ENCODE results near the gene CCND1.

The CCND1 gene

DNA sequence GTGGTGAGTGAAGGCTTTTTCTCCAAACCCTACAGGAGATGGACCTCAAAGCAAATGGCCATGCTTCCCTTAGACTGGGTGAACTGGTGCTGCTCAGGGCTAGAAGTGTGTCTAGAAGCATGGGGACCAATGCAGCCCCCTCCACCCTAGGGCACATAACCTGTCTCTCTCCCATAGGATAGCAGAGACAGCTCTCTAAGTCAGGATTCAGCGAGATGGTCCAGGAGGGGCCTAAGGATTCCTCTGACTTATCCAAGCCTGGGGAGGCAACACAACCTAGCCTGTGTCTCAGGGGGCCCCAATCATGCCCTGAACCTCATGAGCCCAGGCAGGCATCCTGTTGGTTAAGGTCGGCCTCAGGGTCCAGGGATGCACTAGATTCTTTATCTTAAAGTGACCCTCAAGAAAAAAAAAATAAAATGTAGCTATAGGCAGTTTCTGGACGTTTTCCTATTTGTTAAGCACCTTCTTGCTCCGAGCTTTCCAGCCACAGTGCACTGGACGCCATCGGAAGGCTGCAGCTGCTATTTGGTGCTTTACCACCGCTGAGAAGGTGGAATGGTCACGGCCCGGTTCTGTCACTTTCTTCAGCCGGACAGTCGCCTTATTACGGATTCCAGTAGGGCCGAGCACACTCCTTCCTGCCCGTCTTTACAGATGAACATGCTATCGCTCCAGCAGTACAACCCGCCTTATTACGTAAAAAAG, 5.0 kb upstream of the CCND1 start:
- Histone ChIP-seq H3K4me1 (ENCODE audit: insufficient read depth, low read length) (peaks cover 14% of the 10 kb centered on the region; the same call in 1 of the 2 replicates), H3K9me3 (ENCODE audit: insufficient read depth, low read depth, low read length) (no peaks in the 10 kb centered on the region), H3K27ac (ENCODE audit: low read depth, low read length) (no peak overlapping the region), H3K36me3 (ENCODE audit: insufficient read depth, low read length) (no peaks in the 10 kb centered on the region), H3K27me3 (ENCODE audit: insufficient read depth, low read length) (peaks cover 40% of the 10 kb centered on the region), H3K4me3 (ENCODE audit: low read length) (peak overlapping the region; percentile 80), H3K9ac (ENCODE audit: low read depth, low read length) (no peak overlapping the region)
- 16% methylated on average over 17 of the region's 17 CpGs for WGBS

DNA sequence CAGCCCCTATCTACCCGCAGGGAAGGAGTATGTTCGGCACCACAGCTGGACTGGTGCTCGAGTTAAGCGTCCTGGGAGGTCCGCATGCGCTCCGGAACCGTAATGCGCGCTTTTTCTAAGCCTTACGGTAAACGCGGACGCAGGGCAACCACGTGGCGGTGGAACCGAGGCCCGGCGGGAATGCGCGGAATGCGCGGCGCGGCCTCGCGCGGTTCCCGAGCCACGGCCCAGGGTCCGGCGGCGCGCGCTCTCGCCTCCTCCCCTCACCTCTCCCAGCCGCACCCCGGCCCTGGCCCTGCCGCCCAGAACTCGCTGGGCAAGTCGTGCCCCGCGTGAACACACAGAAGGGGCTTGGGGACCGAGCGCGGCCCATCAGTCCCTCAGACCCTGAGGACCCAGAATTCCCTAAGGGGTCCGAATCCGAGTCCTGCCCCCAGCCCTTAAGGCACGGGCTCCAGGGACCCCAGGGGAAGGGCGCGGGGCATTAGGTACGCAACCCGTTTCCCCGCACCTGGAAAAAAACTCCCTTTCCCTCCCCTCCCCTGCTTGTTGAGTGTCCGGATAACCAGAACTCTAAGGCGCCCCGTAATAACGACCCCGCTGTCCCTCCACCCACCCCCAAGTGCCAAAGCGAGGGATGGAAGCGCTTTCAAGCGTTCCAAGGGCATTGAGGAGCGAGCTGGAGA, 4.3 kb upstream of the CCND1 start:
- peak overlapping the region; percentile 86 for H3K9ac ChIP-seq (ENCODE audit: low read depth, low read length)
- peaks cover 14% of the 10 kb centered on the region; the same call in 1 of the 2 replicates for H3K4me1 ChIP-seq (ENCODE audit: insufficient read depth, low read length)
- H3K27ac ChIP-seq (ENCODE audit: low read depth, low read length), result no peak overlapping the region
- H3K4me3 ChIP-seq (ENCODE audit: low read length), result peak overlapping the region; percentile 80
- peaks cover 40% of the 10 kb centered on the region for H3K27me3 ChIP-seq (ENCODE audit: insufficient read depth, low read length)
- no peaks in the 10 kb centered on the region for H3K9me3 ChIP-seq (ENCODE audit: insufficient read depth, low read depth, low read length)
- H3K36me3 ChIP-seq (ENCODE audit: insufficient read depth, low read length), result no peaks in the 10 kb centered on the region
- WGBS, result under 1% methylated on average over 63 of the region's 63 CpGs

- Histone ChIP-seq H3K27me3 (ENCODE audit: insufficient read depth, low read length) (peaks cover 40% of the 10 kb centered on the region), H3K9me3 (ENCODE audit: insufficient read depth, low read depth, low read length) (no peaks in the 10 kb centered on the region), H3K4me1 (ENCODE audit: insufficient read depth, low read length) (peaks cover 14% of the 10 kb centered on the region; the same call in 1 of the 2 replicates), H3K27ac (ENCODE audit: low read depth, low read length) (peak overlapping the region; percentile 97), H3K4me3 (ENCODE audit: low read length) (peak overlapping the region; percentile 80), H3K9ac (ENCODE audit: low read depth, low read length) (peak overlapping the region; percentile 86), H3K36me3 (ENCODE audit: insufficient read depth, low read length) (no peaks in the 10 kb centered on the region)
- 2% methylated on average over 66 of the region's 67 CpGs for WGBS
Measured at GRCh38 chr11:69637198-69637940, 3.6 kb upstream of the CCND1 start.

- Histone ChIP-seq H3K4me1 (ENCODE audit: insufficient read depth, low read length) (peaks cover 14% of the 10 kb centered on the region; the same call in 1 of the 2 replicates), H3K9me3 (ENCODE audit: insufficient read depth, low read depth, low read length) (no peaks in the 10 kb centered on the region), H3K4me3 (ENCODE audit: low read length) (peak overlapping the region; percentile 80), H3K36me3 (ENCODE audit: insufficient read depth, low read length) (no peaks in the 10 kb centered on the region), H3K9ac (ENCODE audit: low read depth, low read length) (peak overlapping the region; percentile 86), H3K27ac (ENCODE audit: low read depth, low read length) (peak overlapping the region; percentile 97), H3K27me3 (ENCODE audit: insufficient read depth, low read length) (peaks cover 40% of the 10 kb centered on the region)
- WGBS, result under 1% methylated on average over 77 of the region's 78 CpGs
Measured at GRCh38 chr11:69637941-69638871, 2.8 kb upstream of the CCND1 start.

DNA sequence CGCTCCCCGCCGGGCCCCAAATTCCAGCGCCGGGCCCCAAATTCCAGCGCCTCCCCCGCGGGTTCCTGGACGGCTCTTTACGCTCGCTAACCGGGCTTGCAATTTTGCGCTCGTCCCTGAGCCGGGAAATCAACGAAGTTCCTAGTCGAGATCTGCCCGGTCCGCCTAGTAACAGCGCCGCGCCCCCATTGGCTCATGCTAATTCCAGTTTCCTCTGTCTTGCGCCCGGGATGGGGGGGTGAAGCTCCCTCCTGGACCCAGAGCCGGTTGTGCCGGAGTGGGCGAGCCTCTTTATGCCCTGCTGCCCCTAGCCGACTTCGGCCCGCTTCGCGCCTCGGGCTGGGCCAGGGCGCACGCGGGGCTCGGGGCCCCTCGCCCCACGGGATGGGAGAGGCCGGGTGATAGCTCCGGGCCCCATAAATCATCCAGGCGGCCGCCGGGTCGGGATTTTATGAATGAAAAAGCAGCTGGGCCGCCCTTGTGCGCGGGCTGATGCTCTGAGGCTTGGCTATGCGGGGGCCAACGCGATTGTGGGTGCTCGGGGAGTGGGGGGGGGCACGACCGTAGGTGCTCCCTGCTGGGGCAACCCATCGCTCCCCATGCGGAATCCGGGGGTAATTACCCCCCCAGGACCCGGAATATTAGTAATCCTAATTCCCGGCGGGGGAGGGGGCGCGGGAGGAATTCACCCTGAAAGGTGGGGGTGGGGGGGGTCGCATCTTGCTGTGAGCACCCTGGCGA, 1.8 kb upstream of the CCND1 start:
- peaks cover 7% of the 10 kb centered on the region for H3K36me3 ChIP-seq (ENCODE audit: insufficient read depth, low read length)
- peaks cover 16% of the 10 kb centered on the region; the same call in 1 of the 2 replicates for H3K4me1 ChIP-seq (ENCODE audit: insufficient read depth, low read length)
- peak overlapping the region; percentile 97 for H3K27ac ChIP-seq (ENCODE audit: low read depth, low read length)
- peak overlapping the region; percentile 80 for H3K4me3 ChIP-seq (ENCODE audit: low read length)
- H3K9me3 ChIP-seq (ENCODE audit: insufficient read depth, low read depth, low read length), result no peaks in the 10 kb centered on the region
- peaks cover 40% of the 10 kb centered on the region for H3K27me3 ChIP-seq (ENCODE audit: insufficient read depth, low read length)
- WGBS, result under 1% methylated on average over 57 of the region's 64 CpGs
- peak overlapping the region; percentile 86 for H3K9ac ChIP-seq (ENCODE audit: low read depth, low read length)

DNA sequence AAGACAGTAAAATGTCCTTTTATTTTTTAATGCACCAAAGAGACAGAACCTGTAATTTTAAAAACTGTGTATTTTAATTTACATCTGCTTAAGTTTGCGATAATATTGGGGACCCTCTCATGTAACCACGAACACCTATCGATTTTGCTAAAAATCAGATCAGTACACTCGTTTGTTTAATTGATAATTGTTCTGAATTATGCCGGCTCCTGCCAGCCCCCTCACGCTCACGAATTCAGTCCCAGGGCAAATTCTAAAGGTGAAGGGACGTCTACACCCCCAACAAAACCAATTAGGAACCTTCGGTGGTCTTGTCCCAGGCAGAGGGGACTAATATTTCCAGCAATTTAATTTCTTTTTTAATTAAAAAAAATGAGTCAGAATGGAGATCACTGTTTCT, 1.1 kb upstream of the CCND1 start:
- H3K9me3 ChIP-seq (ENCODE audit: insufficient read depth, low read depth, low read length), result no peaks in the 10 kb centered on the region
- peak overlapping the region; percentile 81 for H3K9ac ChIP-seq (ENCODE audit: low read depth, low read length)
- H3K27ac ChIP-seq (ENCODE audit: low read depth, low read length), result peak overlapping the region; percentile 97; the same call in 1 of the 2 replicates
- H3K4me1 ChIP-seq (ENCODE audit: insufficient read depth, low read length), result peaks cover 19% of the 10 kb centered on the region; the same call in 1 of the 2 replicates
- peaks cover 34% of the 10 kb centered on the region for H3K27me3 ChIP-seq (ENCODE audit: insufficient read depth, low read length)
- peak overlapping the region; percentile 80 for H3K4me3 ChIP-seq (ENCODE audit: low read length)
- peaks cover 14% of the 10 kb centered on the region for H3K36me3 ChIP-seq (ENCODE audit: insufficient read depth, low read length)
- 0% methylated on average over 5 of the region's 9 CpGs for WGBS

GRCh38 chr11:69640260-69640994, 529 bp upstream of the CCND1 start:
- under 1% methylated on average over 43 of the region's 43 CpGs for WGBS
- Histone ChIP-seq H3K4me1 (ENCODE audit: insufficient read depth, low read length) (peaks cover 21% of the 10 kb centered on the region; the same call in 1 of the 2 replicates), H3K9ac (ENCODE audit: low read depth, low read length) (peak overlapping the region; percentile 81), H3K9me3 (ENCODE audit: insufficient read depth, low read depth, low read length) (no peaks in the 10 kb centered on the region), H3K27me3 (ENCODE audit: insufficient read depth, low read length) (peaks cover 29% of the 10 kb centered on the region), H3K4me3 (ENCODE audit: low read length) (peak overlapping the region; percentile 80), H3K27ac (ENCODE audit: low read depth, low read length) (peak overlapping the region; percentile 97), H3K36me3 (ENCODE audit: insufficient read depth, low read length) (peaks cover 20% of the 10 kb centered on the region)

- Histone ChIP-seq H3K27ac (ENCODE audit: low read depth, low read length) (peak overlapping the region; percentile 83), H3K36me3 (ENCODE audit: insufficient read depth, low read length) (peaks cover 35% of the 10 kb centered on the region), H3K4me1 (ENCODE audit: insufficient read depth, low read length) (peaks cover 14% of the 10 kb centered on the region; the same call in 1 of the 2 replicates), H3K4me3 (ENCODE audit: low read length) (peak overlapping the region; percentile 80), H3K9ac (ENCODE audit: low read depth, low read length) (peak overlapping the region; percentile 86), H3K27me3 (ENCODE audit: insufficient read depth, low read length) (peaks cover 15% of the 10 kb centered on the region), H3K9me3 (ENCODE audit: insufficient read depth, low read depth, low read length) (no peaks in the 10 kb centered on the region)
- WGBS, result under 1% methylated on average over 66 of the region's 68 CpGs
Measured at GRCh38 chr11:69641681-69642548, 959 bp downstream of the CCND1 start.

DNA sequence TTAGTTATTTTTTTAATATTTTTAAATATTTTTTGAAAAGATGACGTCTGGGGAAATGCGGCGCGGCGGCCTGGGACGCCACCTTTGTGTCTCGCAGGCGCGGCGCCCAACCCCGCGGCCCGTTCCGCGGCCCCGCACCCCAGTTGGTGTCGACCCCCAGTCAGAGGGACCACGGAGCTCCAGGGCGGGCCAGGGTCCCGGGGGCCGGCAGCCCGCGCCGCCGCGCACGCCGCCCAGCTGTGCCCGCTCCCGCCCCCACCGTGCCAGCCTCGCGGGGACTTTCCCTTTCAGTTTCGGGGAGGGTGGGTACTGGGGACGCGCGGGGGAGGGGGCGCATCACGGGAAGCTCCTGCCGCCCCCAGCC, 1.6 kb downstream of the CCND1 start:
- Histone ChIP-seq H3K36me3 (ENCODE audit: insufficient read depth, low read length) (peaks cover 41% of the 10 kb centered on the region), H3K27me3 (ENCODE audit: insufficient read depth, low read length) (peaks cover 9% of the 10 kb centered on the region), H3K27ac (ENCODE audit: low read depth, low read length) (peak overlapping the region; percentile 41; the same call in 1 of the 2 replicates), H3K4me1 (ENCODE audit: insufficient read depth, low read length) (peaks cover 14% of the 10 kb centered on the region; the same call in 1 of the 2 replicates), H3K9ac (ENCODE audit: low read depth, low read length) (peak overlapping the region; percentile 86), H3K4me3 (ENCODE audit: low read length) (peak overlapping the region; percentile 80), H3K9me3 (ENCODE audit: insufficient read depth, low read depth, low read length) (no peaks in the 10 kb centered on the region)
- WGBS, result under 1% methylated on average over 40 of the region's 40 CpGs

Data from HUES64 (cell line).